CD4-positive, alpha-beta T cell treated with Interleukin-17A for 1 hour (primary cell): ENCODE measurements around the gene TUBB3.
"Not testable (repeated sequence)": the region's sequence is repeated elsewhere in the genome, so short reads cannot be mapped to it uniquely, and the experiment has no call there.

Experiments used
- DNase-seq: peaks from one replicate; pipeline ENCODE4 v3.0.0-alpha.2; 2020

The TUBB3 gene

DNA sequence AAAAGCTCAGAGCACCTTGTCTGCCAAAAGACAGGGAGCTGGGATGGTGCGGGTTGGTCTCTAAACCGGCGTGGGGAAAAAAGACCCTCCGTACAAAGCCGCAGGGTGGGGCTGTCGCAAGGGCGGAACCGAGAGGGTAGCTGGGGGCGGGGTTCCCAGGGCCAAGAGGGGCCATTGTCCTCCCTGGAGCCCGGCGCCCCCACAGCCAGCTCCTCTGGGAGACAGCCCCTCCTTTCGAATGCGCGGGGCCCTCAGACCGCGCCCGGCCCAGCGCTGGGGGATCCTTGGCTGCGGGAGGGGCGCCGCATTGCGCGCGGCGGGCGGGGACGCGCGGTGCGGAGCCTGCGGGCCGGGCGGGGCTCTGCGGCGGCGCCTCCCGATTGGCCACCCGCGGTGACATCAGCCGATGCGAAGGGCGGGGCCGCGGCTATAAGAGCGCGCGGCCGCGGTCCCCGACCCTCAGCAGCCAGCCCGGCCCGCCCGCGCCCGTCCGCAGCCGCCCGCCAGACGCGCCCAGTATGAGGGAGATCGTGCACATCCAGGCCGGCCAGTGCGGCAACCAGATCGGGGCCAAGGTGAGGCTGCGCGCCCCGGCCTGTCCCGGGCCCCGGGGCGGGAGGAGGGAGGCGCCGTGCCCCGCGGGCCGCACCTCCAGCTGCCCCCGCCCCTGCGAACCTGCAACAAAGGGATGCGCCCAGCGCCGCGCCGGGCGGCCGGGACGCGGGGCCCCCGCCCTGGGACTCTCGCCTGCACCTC lies at the start of gene TUBB3:
Gene TUBB3, plus strand, starts transcription at position 459 of the 756 bp plus-strand sequence. Its CDS starts 60 bp downstream, at position 519.
- DNase-seq: peak; percentile 30

DNA sequence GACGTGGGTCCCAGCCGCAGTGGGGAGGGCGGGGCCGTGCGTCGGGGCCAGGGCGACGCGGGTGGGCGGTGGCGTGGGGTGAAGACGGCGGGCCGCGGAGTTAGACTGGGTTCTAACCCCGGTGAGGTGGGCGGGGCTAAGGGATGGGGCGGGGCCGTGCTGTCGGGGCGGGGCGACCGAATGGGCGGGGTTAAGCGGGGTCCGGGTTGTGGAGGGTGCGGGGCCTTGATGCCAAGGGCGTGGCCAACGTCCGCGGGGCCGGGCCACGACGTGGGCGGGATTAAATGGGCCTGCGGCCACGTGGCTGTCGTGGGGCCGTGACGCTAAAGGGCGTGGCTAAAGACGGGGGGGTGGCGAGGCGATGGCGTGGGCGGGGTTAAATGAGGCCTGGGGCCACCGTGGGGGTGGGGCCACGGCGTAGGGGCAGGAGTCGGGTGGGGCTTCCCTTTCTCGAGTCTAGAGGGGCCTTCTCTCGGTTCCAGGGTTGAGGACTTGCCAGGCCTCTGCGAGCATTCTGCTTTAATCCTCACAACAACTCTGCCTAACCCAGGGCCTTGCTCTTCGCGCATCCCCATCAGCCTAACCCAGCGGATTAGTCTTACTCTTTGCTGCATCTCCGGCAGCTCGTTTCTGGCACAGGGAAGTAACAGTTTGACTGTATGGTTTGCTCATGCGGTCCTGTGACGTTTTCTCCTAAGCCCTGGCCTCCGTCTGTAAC lies 49.0 kb upstream of the TUBB3 start:
- peak; percentile 96 for DNase-seq

DNA sequence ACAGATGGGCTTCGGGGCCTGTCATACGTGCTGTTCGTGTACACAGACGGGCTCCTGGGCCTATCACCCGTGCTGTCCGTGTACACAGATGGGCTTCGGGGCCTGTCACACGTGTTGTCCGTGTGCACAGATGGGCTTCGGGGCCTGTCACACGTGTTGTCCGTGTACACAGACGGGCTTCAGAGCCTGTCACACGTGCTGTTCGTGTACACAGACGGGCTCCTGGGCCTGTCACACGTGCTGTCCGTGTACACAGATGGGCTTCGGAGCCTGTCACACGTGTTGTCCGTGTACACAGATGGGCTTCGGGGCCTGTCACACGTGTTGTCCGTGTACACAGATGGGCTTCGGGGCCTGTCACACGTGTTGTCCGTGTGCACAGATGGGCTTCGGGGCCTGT lies 44.0 kb upstream of the TUBB3 start:
- not testable (repeated sequence) for DNase-seq

DNA sequence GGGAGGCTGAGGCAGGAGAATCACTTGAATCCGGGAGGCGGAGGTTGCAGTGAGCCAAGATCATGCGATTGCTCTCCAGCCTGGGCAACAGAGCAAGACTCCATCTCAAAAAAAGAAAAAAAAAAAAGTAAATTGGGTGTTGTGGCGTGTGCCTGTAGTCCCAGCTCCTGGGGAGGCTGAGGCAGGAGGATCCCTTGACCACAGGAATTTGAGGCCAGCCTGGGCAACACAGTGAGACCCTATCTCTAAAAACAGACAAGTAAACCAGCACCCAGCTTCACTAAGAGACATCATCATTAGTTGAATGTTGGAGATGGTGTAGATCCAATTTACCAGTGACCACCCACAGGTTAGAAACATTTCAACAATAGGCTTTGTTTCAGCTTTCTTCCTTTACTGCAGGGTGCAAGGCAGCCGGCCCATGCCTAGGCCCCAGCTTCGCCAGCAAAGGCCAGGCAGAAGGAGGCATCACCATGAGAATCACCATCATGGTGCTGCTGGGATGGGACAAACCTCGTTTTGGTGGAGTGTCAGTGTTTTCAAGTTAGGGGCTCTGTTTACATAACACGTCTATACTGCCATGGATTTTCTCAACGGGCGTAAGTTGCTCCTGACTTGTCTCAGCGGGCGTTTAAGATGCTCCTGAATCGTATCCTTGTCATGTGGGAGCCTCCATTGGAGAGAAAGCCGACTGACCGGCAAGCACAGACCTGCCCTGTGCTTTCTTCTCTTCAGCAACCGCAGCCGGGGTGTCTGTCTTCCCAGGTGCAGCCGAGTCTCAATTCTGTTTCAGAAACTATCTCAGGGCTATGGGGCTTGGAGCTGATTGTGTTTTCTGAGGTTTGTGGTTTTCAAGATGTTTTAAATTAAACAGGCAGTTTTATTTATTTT lies 42.4 kb upstream of the TUBB3 start:
- no peak for DNase-seq

DNA sequence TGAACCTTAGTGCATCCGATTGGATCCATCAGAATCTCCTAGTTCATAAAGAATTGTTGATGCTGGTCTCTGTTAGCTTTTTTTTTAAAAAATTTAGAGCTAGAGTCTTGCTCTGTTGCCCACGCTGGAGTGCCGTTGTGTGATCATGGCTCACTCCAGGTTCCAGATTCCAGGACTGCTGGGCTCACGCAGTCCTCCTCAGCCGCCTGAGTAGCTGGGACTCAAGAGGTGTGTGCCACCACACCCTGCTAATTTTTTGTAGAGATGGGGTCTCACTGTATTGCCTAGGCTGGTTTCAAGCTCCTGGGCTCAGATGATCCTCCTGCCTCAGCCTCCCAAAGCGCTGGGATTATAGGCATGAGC lies 41.8 kb upstream of the TUBB3 start:
- no peak for DNase-seq

DNA sequence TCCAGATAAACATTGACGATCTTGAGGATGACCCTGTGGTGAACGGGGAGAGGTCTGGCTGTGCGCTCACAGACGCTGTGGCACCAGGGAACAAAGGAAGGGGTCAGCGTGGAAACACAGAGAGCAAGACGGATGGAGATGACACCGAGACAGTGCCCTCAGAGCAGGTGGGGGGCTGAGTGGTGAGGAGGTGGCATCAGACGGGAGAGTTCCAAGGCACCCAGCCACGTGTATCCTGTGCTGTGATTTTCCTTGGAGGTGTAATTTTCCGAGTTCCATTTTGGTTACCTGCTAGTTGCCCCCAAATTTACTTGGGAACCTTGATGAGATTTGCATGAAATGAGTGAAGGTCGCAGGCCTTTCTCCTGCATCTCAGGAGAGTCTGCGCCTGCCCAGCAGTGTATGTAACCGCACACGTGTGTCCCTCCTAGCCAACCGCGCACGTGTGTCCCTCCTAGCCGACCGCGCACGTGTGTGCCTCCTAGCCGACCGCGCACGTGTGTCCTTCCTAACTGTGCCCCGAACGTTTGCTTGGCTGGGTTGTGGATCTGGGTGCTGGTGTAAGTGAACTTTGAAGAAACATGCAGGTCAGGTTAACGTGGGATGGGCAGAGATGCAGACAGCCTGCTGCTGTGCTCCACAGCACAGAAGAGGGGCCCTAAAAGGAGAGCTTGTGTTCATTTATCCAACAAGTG lies 39.6 kb upstream of the TUBB3 start:
- DNase-seq: no peak

DNA sequence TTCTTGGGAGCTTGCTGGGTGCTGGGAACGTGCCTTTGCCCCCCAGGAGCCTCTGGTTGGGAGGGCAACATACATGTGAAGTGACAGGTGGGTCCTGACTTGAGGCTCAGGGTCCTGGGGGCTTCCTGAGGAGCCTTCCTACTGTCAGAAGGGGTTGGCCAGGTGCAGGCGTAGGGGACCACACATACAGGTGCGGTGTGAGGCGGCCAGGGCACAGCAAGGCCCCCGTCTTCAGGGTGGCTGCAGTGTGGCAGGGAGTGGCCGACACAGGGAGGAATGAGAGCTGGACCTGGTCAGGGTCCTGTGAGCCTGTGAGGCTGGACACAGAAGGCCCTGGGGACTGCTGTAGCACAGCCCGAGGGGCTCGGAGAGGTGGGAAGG lies 39.1 kb upstream of the TUBB3 start:
- DNase-seq: no peak

DNA sequence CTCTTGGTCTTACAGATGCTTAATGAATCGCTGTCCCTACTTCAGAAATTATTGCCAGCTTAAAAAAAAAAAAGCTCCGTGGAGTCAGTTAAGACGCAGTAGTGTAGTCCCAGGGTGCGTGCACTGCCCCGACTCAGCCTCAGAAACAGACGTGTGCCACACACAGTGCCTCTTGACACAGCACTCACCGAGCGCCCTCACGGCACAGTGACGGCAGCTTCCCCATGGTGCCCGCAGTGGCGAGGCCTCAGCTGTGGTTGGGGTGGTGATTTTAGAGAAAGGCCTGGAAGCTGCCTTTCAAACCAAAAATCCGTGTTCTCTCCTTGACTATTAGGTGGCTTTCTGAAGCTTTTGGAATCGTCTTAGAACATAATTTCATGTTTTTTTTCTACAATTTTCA lies 35.9 kb upstream of the TUBB3 start:
- no peak for DNase-seq

DNA sequence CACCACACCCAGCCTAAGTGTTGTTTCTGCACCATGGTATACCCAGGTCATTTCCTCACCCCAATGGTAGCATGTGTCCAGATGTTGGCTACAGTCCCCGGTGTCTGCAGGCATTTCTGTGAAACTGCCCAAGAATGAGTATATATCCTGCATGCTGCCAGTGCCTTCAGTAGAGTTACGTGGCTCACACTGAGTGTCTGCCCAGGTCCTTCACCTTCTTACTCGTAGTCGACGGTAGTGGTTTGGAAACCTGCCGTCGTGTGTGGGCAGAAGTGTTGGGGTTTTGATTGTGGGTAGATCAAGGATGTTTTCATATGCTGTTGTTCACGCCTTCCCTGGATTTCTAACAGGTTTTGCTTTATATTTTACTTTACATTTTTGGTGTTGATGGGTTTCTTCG lies 32.9 kb upstream of the TUBB3 start:
- DNase-seq: no peak

DNA sequence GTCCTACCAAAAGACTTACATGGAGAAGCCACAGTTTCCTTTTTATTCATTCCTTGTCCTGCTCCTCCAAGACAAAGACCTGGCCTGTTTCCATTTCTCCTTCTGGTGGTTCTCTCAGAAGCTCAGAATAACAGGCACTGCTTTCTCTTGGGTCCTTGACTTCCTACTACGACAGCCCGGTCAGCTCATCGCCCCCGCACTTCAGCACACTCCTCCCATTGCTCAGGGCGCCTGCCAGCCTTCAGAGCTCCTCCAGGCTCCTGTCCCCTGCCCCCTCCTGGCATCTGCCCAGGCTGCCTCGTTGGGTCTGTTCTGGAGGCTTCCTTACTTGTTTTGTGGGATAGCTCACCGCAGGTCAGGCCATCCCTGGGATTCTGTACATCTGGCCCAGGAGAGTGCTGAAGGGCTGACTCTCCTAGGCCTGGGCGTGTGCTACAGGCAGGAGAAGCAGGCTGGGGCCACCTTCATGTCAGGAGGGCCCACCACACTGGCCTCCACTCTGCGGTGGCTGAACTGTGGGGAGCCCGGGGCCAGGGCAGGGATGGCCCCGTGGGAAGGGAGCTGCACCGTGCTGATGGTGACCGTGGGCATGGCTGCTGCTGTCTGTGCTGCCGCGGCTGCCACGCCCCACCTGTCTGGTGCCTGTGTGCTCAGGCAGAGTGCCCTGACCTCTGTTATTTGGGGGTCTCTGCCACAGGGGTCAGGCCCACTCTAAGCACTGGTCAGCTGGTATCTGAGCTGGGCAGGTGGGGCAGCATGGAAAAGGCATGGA lies 32.1 kb upstream of the TUBB3 start:
- DNase-seq: no peak

DNA sequence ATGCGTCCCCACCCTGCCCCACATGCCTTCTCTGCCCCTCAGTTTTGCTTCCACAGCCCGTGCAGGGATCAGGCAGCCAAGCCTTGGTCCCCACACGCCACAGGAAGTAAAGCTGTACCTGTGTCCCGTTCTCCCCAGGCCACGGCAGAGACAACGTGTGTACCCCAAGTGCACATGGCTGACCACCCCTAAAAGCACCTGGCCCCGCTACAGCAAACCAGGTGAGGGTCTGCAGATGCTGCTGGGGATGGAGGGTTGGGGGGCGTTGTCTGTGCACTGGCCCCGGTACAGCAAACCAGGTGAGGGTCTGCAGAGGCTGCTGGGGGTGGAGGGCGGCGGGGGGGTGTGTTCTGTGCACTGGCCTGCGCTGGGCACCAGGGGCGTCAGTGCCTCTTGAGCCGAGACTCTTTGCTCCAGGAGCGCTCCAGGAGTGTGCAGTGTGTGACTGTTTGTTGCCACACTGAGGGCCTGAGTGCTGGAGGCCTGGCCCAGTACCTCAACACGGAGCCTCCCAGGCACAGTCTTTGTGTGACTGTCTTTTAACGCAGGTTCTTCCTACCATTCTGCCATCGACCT lies 31.0 kb upstream of the TUBB3 start:
- no peak for DNase-seq

DNA sequence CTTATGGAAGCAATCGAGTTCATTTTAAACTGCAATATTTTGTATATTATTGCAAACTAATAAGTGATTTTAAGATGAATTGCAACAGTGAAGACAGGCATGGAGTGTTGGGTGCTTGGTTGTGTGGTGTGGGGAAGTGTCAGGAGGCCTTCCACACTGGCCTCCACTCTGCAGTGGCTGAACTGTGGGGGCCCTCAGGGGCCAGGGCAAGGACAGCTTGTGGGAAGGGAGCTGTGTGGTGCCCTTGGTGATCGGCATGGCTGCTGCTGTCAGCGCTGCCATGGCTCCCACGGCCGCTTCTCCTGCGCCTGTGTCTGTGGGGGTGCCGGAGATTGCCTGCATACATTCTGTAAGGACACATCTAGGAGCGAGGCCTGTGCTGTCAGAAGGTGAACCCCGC lies 30.5 kb upstream of the TUBB3 start:
- no peak for DNase-seq

DNA sequence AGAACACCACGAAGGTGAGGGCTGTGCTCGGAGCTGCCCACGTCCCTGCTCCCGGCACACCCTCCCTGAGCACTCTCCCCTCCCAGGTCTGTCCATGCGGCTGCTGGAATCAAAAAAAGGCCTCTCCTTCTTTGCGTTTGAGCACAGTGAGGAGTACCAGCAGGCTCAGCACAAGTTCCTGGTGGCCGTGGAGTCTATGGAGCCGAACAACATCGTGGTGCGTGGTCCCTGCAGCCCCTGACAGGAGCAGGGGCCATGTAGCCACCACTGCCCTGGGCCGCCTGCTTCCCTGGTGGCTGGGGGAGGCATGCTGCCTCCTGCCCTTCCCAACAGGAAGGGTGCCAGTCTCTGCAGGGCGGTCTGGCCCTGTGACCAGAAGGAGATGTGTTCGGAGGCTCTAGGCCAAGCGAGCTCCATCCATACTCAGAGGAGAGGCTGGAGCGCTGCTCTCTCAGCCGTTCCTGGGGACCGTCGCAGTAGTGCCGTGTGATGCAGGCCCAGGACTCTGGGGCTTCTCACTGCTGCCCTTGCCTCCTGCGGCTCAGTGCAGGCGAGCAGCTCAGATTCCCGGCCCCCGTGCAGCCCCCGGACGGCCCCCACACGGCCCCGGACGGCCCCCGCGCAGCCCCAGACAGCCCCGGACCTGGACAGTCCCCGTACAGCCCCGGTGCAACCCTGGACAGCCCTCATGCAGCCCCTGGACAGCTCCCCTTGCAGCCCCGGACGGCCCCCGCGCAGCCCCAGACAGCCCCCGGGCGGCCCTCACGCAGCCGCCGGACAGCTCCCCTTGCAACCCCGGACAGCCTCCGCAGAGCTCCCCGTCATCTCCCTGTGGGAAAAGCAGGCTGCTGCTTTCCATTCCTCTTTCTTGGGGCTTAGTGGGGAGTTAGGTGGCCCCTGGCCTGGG lies 29.2 kb upstream of the TUBB3 start:
- DNase-seq: no peak

DNA sequence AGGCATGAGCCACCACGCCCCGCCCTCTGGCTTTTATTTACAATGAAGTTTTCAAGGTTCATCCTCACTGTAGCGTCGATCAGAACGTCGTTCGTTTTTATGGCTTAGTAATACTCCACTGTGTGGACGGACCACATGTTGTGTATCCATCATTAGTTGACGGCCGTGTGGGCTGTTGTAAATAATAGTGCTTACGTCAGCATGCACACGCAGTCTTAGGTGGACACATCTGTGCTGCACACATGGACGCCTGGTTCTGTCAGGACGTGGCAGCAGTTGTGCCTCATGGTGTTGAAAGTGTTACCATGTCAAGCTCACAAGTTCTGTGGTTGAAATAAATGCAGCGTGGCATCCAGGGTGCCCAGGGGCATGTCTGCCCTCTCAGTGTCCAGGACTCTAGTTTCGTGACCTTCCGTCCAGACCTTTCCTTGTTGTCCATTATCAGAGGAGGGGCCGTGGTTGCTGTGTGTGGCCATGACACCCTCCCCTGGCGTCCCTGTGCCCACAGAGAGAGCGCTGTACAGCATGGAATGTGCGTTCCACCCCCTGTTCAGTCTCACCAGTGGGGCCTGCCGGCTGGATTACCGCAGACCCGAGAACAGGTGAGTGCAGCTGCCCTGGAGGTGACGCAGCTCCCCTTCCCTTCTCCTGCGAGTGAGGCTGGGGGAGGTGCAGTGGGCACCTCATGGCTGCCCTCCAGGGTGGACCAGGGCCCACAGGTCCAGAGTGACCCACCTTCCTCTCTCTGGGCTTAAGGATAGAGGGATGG lies 27.5 kb upstream of the TUBB3 start:
- DNase-seq: no peak

DNA sequence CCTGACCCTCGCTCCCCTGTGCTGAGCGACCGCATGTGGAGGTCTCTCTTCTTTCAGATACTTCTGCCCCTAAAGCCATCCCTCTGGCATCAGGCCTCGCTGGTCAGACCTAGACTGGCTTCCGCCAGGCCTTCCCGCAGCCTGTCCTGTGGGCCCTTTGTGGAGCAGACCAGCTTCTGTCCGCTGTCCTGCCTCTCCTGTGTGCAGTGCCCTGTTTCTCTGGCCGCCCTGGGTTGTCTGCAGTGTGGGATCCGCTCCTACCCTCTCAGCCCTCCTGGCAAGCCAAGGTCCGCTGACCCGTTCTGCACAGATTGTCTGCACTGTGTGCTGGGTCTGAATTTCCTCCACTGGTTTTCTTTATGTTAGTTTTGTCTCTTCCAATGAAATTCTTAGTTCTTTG lies 25.9 kb upstream of the TUBB3 start:
- no peak for DNase-seq

DNA sequence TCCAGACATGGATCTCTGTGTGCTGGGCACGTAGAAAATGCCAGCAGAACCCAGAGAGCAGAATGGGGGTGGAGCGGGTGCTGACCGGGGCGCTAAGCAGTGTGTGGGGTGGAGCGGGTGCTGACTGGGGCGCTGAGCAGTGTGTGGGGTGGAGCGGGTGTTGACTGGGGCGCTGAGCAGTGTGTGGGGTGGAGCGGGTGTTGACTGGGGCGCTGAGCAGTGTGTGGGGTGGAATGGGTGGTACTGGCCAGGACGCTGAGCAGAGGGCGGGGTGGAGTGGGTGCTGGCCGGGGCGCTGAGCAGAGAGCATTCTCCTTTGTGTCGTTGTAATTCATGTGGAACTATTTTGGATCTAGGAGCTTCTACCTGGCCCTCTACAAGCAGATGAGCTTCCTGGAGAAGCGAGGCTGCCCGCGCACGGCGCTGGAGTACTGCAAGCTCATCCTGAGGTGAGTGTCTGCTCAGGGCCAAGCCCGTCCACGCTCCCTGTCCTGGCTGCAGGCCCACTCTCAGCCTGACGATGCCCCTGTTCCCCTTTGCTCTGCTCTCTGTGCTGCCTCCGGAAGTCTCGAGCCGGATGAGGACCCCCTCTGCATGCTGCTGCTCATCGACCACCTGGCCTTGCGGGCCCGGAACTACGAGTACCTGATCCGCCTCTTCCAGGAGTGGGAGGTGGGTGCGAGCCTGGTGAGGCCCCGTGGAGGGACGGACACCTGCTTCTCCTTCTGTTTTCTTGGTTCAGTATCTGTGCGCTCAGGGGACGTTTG lies 24.8 kb upstream of the TUBB3 start:
- DNase-seq: no peak

DNA sequence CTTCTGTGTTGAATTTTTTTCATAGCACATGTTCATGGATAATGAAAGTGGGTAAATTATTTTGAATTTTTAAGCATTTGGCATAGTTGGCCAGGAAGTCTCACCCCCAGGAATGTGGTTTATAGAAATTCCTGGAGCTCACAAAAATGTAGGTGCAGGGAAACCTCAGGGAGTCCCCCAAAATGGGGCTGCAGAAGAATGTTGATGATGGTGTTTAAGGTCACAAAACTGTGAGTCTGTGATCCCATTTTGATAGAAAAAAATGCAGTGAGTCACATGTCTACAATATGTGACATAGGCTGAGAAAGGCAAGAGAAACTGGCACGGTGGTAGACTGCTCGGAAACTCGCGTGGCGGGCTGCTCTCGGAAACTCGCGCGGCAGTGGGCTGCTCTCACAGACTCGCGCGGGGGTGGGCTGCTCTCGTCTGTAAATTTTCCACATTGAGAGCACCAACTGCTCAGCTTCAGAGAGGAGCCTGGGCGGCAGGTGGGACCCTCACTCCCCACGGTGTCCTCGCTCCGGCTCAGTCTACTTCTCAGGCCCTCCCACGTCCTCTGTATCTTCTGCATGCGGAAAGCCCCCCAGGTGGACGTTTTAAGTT lies 23.2 kb upstream of the TUBB3 start:
- no peak for DNase-seq

DNA sequence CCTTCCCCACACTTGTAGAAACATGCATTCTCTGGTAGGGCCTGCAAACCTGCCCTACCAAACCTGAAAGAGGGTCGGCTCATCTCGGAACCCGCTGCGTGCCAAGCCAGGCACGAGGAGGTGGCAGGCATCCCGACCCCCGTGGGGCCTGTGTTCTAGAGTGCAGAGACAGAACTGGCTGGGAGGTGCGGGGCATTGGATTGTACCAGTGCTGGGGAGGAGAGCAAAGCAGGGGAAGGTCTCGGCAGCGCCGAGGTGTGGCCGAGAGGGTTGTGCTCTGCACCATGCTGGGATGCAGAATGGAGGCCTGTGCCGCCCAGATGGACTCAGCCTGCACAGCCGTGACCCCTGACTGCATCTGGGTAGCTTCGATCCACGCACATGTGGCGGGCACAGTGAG lies 22.3 kb upstream of the TUBB3 start:
- DNase-seq: no peak

DNA sequence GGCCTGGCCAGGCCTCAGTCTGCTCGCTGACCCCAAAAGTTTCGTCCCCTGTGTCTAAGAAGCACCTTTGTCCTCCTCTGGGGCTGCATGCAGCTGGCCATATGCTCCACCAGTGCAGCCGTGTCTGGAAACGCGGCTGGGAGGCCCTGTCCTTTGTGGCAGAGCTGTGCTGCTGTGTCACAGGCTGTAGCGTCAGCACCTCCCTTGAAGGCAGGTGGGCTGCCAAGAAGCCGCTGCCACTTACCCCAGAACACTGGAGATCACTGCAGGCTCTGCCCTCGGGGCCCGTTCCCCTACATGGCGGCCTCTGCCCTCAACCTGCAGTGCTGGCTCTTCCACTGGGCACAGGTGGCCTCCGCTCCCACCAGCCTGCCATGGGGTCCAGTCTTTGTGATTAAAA lies 20.2 kb upstream of the TUBB3 start:
- no peak for DNase-seq
